Fibroblast of villous mesenchyme (primary cell): Measurements from ENCODE around the gene TPR. TPM values are rescaled to one million over a fixed set of nuclear protein-coding genes. Genes with fewer than 3 reads are reported as not detected.

ENCODE experiments used
- DNase-seq: peaks from one replicate; pipeline ENCODE4 v3.0.0-alpha.2; 2010; ENCODE audit warnings: low read depth
- H3K4me3 ChIP-seq: 2 replicates; pipeline ENCODE4 v1.5.1; 2011; ENCODE audit warnings: low read depth, mild to moderate bottlenecking, low read length
- total RNA-seq: library from RNA; depleted of rRNA; stranded (reverse); fragments of >200 nt; gene quantifications from 2 replicates; pipeline ENCODE4 v1.2.3, GENCODE V29; 2012
- TF ChIP-seq, protein P1 (sequence below): IDR thresholded peaks from 2 replicates; pipeline ENCODE4 v1.5.1; 2012; ENCODE audit warnings: low read depth, mild to moderate bottlenecking, low read length; ENCODE audit not compliant: insufficient read depth

The TPR gene
- total RNA-seq, 1 donor, result 63.5 TPM

DNA sequence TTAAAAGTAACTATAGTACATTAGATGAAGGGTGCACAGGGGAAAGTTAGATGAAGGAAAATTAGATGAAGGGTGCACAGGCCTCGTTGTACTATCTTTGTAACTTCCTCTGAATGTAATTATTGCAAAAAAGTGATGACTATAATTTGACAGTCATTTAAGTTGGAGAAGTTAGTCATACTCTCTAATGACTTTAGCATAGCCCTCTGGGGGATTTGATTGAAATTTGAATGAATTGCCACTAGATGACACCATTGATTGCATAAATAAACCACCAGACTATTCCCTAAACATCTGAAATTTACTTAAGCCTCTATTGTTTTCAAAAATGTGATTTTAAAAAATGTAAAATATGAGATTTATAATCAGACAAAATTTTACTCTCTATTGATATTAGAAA, 102.6 kb downstream of the TPR start:
- TF ChIP-seq, protein P1, sequence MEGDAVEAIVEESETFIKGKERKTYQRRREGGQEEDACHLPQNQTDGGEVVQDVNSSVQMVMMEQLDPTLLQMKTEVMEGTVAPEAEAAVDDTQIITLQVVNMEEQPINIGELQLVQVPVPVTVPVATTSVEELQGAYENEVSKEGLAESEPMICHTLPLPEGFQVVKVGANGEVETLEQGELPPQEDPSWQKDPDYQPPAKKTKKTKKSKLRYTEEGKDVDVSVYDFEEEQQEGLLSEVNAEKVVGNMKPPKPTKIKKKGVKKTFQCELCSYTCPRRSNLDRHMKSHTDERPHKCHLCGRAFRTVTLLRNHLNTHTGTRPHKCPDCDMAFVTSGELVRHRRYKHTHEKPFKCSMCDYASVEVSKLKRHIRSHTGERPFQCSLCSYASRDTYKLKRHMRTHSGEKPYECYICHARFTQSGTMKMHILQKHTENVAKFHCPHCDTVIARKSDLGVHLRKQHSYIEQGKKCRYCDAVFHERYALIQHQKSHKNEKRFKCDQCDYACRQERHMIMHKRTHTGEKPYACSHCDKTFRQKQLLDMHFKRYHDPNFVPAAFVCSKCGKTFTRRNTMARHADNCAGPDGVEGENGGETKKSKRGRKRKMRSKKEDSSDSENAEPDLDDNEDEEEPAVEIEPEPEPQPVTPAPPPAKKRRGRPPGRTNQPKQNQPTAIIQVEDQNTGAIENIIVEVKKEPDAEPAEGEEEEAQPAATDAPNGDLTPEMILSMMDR, result no peak
- no peak overlapping the region for H3K4me3 ChIP-seq
- no peak for DNase-seq

DNA sequence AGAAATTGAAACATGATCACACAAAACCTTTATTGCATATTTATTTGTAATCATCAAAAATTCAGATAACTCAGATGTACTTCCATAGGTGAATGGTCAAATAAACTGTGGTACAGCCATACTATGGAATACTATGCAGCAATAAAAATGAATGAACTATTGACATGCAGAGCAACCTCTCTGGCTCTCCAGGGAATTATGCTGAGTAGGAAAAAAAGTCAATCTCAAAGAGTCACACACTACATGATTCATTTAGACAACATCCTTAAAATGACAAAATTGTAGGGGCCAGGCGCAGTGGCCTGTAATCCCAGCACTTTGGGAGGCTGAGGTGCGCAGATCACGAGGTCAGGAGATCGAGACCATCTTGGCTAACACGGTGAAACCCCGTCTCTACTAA, 104.0 kb downstream of the TPR start:
- no peak overlapping the region for H3K4me3 ChIP-seq
- no peak for DNase-seq
- TF ChIP-seq, protein P1, result no peak

Other genes starting within 250 kb of the TPR start
- gene PRG4, start 79.0 kb downstream of the TPR start, total RNA-seq, result not detected in 2 replicates
- 19.6 and 25.9 TPM in 2 replicates for gene ODR4, start 585 bp upstream of the TPR start, total RNA-seq
- gene PDC, start 85.9 kb upstream of the TPR start, total RNA-seq, result 0.43 TPM in 1 of 2 replicates, not detected in the other